SK-N-SH treated with all-trans-retinoic acid at 6 μM for 48 hours (cell line): ENCODE results near the gene RGS6.

Experiments
- ATAC-seq: fragments of 200-7000 bp; cut with Tn5 transposase; 3 replicates; pipeline ENCODE4 v1.9.1; 2020; ENCODE audit warnings: mild to moderate bottlenecking, moderate library complexity
- ARNTL ChIP-seq: fragments of 450-650 bp; formaldehyde crosslinking; IDR thresholded peaks from 2 replicates; pipeline ENCODE4 v1.5.0; 2020; ENCODE audit warnings: low read depth, mild to moderate bottlenecking, moderate library complexity, borderline replicate concordance
- BACH2 ChIP-seq: fragments of 250-450 bp; sonication (Bioruptor Pico); IDR thresholded peaks from 2 replicates; pipeline ENCODE4 v1.9.0; 2021; ENCODE audit warnings: mild to moderate bottlenecking, borderline replicate concordance
- CREB5 ChIP-seq: fragments of 250-450 bp; sonication (Bioruptor Pico); IDR thresholded peaks from 2 replicates; pipeline ENCODE4 v1.5.1; 2020; ENCODE audit warnings: low read depth, mild to moderate bottlenecking, moderate library complexity
- ESRRG ChIP-seq: fragments of 250-450 bp; sonication (Bioruptor Pico); IDR thresholded peaks from 2 replicates; pipeline ENCODE4 v1.6.1; 2021; ENCODE audit warnings: mild to moderate bottlenecking
- GLIS3 ChIP-seq: fragments of 250-450 bp; sonication (Bioruptor Pico); IDR thresholded peaks from 2 replicates; pipeline ENCODE4 v1.5.0; 2020; ENCODE audit warnings: mild to moderate bottlenecking, moderate library complexity
- ISL1 ChIP-seq: fragments of 250-450 bp; sonication (Bioruptor Pico); IDR thresholded peaks from 2 replicates; pipeline ENCODE4 v2.1.2; 2022; ENCODE audit warnings: mild to moderate bottlenecking, moderate library complexity
- PATZ1 ChIP-seq: fragments of 250-450 bp; sonication (Bioruptor Pico); IDR thresholded peaks from 2 replicates; pipeline ENCODE4 v1.8.0; 2020; ENCODE audit warnings: mild to moderate bottlenecking, moderate library complexity, borderline replicate concordance
- PPARA ChIP-seq: fragments of 250-450 bp; sonication (Bioruptor Pico); IDR thresholded peaks from 2 replicates; pipeline ENCODE4 v1.5.0; 2020; ENCODE audit warnings: mild to moderate bottlenecking, borderline replicate concordance
- RARB ChIP-seq: fragments of 250-450 bp; sonication (Bioruptor Pico); IDR thresholded peaks from 2 replicates; pipeline ENCODE4 v1.8.0; 2021; ENCODE audit warnings: mild to moderate bottlenecking, moderate library complexity
- SNAI2 ChIP-seq: fragments of 250-450 bp; sonication (Bioruptor Pico); IDR thresholded peaks from 2 replicates; pipeline ENCODE4 v1.5.0; 2020; ENCODE audit warnings: mild to moderate bottlenecking, moderate library complexity
- TCF4 ChIP-seq: fragments of 250-450 bp; sonication (Bioruptor Pico); IDR thresholded peaks from 2 replicates; pipeline ENCODE4 v1.8.0; 2021; ENCODE audit warnings: mild to moderate bottlenecking, moderate library complexity, borderline replicate concordance
- TOX ChIP-seq: fragments of 250-450 bp; sonication (Bioruptor Pico); IDR thresholded peaks from 2 replicates; pipeline ENCODE4 v1.8.0; 2021; ENCODE audit warnings: mild to moderate bottlenecking, moderate library complexity, borderline replicate concordance
- TSHZ2 ChIP-seq: fragments of 250-450 bp; sonication (Bioruptor Pico); IDR thresholded peaks from 2 replicates; pipeline ENCODE4 v1.5.0; 2020; ENCODE audit warnings: mild to moderate bottlenecking, moderate library complexity
- ZC3H10 ChIP-seq: fragments of 250-450 bp; sonication (Bioruptor Pico); IDR thresholded peaks from 2 replicates; pipeline ENCODE4 v1.5.1; 2021; ENCODE audit warnings: mild to moderate bottlenecking, moderate library complexity
- ZFP3 ChIP-seq: fragments of 250-450 bp; sonication (Bioruptor Pico); IDR thresholded peaks from 2 replicates; pipeline ENCODE4 v1.5.0; 2020; ENCODE audit warnings: mild to moderate bottlenecking, moderate library complexity
- ZFP30 ChIP-seq: fragments of 450-650 bp; formaldehyde crosslinking; IDR thresholded peaks from 2 replicates; pipeline ENCODE4 v1.5.0; 2022; ENCODE audit warnings: mild to moderate bottlenecking, moderate library complexity
- ZNF565 ChIP-seq: fragments of 450-650 bp; formaldehyde crosslinking; conservative IDR thresholded peaks from 2 replicates; pipeline ENCODE4 v1.5.0; 2020; ENCODE audit warnings: low read depth, mild to moderate bottlenecking, moderate library complexity
- ZNF70 ChIP-seq: fragments of 450-650 bp; formaldehyde crosslinking; IDR thresholded peaks from 2 replicates; pipeline ENCODE4 v1.5.0; 2020; ENCODE audit warnings: mild to moderate bottlenecking, moderate library complexity
- ZNF8 ChIP-seq: fragments of 450-650 bp; formaldehyde crosslinking; IDR thresholded peaks from 2 replicates; pipeline ENCODE4 v1.5.0; 2020; ENCODE audit warnings: mild to moderate bottlenecking, moderate library complexity
- TF ChIP-seq, protein P1 (sequence below): fragments of 250-450 bp; sonication (Bioruptor Pico); IDR thresholded peaks from 2 replicates; pipeline ENCODE4 v1.8.0; 2021; ENCODE audit warnings: low read depth, mild to moderate bottlenecking, moderate library complexity, borderline replicate concordance

Gene RGS6

DNA sequence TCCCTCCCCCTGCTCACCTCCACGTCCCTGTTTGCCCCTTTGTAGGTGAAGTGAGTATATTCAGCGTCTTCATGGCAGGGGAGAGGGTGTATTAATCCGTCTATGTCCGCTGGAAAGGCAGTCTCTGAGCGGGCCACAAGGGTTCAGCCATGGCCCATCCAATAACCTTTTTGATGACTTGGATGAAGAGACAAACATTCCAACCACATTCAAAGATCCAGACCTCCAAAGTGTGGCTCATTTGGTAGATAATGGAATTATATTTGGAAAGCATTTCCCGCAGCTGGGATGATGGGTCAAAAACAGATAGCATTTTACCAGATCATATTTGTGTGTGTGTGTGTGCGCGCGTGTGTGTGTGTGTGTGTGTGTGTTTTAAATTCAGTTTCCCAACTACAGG, 615.8 kb downstream of the RGS6 start:
- peak; percentile 57 for ATAC-seq
- TF ChIP-seq ISL1 (CRISPR knock-in tag) (no peak), ZNF565 (CRISPR knock-in tag) (no peak), SNAI2 (CRISPR knock-in tag) (no peak), ZFP30 (CRISPR knock-in tag) (no peak), PPARA (CRISPR knock-in tag) (no peak), BACH2 (CRISPR knock-in tag) (no peak), TCF4 (no peak), PATZ1 (CRISPR knock-in tag) (no peak)
- TF ChIP-seq, all 23 proteins: peak for 0

- no peak for TF ChIP-seq BACH2 (CRISPR knock-in tag)
- TF ChIP-seq PATZ1 (CRISPR knock-in tag): no peak
- no peak for TF ChIP-seq ZC3H10 (CRISPR knock-in tag)
- no peak for TF ChIP-seq CREB5 (CRISPR knock-in tag)
- no peak for TF ChIP-seq TSHZ2 (CRISPR knock-in tag)
Measured at GRCh38 chr14:72549026-72549425, 616.8 kb downstream of the RGS6 start.

GRCh38 chr14:72549854-72550253, 617.6 kb downstream of the RGS6 start:
- TF ChIP-seq RARB (CRISPR knock-in tag): no peak
- no peak for TF ChIP-seq ZNF565 (CRISPR knock-in tag)
- no peak for TF ChIP-seq ESRRG (CRISPR knock-in tag)
- no peak for TF ChIP-seq SNAI2 (CRISPR knock-in tag)
- TF ChIP-seq ZFP30 (CRISPR knock-in tag): no peak
- no peak for TF ChIP-seq ZFP3
- TF ChIP-seq, protein P1, sequence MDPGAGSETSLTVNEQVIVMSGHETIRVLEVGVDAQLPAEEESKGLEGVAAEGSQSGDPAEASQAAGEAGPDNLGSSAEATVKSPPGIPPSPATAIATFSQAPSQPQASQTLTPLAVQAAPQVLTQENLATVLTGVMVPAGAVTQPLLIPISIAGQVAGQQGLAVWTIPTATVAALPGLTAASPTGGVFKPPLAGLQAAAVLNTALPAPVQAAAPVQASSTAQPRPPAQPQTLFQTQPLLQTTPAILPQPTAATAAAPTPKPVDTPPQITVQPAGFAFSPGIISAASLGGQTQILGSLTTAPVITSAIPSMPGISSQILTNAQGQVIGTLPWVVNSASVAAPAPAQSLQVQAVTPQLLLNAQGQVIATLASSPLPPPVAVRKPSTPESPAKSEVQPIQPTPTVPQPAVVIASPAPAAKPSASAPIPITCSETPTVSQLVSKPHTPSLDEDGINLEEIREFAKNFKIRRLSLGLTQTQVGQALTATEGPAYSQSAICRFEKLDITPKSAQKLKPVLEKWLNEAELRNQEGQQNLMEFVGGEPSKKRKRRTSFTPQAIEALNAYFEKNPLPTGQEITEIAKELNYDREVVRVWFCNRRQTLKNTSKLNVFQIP: no peak
- no peak for TF ChIP-seq ZNF70
- no peak for ATAC-seq

More at GRCh38 chr14:72549026-72549425, 616.8 kb downstream of the RGS6 start:
- ATAC-seq: no peak

DNA sequence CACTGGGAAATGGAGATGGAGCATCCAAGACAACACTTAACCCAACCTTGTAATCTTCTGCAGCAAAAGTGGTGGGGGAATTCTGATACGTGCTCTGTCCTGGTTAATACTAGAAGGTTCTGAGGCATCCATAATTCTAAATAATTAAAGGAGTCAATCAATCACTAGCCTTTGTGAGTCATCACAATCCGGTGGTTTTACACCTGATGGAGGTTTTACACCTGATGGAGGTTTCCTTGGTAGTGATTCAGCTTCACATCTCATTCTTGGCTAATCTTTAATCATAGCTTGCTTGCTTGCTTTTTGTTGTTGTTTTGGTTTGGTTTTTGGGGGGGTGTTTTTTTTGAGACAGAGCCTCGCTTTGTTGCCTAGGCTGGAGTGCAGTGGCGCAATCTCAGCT, 618.3 kb downstream of the RGS6 start:
- ATAC-seq: no peak
- TF ChIP-seq ZNF70: no peak
- no peak for TF ChIP-seq ZC3H10 (CRISPR knock-in tag)
- TF ChIP-seq TOX (CRISPR knock-in tag): no peak
- TF ChIP-seq RARB (CRISPR knock-in tag): no peak
- no peak for TF ChIP-seq ZNF565 (CRISPR knock-in tag)
- no peak for TF ChIP-seq PATZ1 (CRISPR knock-in tag)
- no peak for TF ChIP-seq ARNTL (CRISPR knock-in tag)
- no peak for TF ChIP-seq SNAI2 (CRISPR knock-in tag)
- TF ChIP-seq CREB5 (CRISPR knock-in tag): no peak
- TF ChIP-seq GLIS3 (CRISPR knock-in tag): no peak
- no peak for TF ChIP-seq ISL1 (CRISPR knock-in tag)
- TF ChIP-seq ZFP3: no peak
- TF ChIP-seq ZNF8 (CRISPR knock-in tag): no peak
- TF ChIP-seq BACH2 (CRISPR knock-in tag): no peak
- TF ChIP-seq, protein P1: no peak
- TF ChIP-seq PPARA (CRISPR knock-in tag): no peak
- no peak for TF ChIP-seq ESRRG (CRISPR knock-in tag)
